ENCODE data around the gene OR51S1.
"Not testable (repeated sequence)": the region's sequence is repeated elsewhere in the genome, so short reads cannot be mapped to it uniquely, and the experiment has no call there.

Gene OR51S1, protein sequence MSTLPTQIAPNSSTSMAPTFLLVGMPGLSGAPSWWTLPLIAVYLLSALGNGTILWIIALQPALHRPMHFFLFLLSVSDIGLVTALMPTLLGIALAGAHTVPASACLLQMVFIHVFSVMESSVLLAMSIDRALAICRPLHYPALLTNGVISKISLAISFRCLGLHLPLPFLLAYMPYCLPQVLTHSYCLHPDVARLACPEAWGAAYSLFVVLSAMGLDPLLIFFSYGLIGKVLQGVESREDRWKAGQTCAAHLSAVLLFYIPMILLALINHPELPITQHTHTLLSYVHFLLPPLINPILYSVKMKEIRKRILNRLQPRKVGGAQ

DNA sequence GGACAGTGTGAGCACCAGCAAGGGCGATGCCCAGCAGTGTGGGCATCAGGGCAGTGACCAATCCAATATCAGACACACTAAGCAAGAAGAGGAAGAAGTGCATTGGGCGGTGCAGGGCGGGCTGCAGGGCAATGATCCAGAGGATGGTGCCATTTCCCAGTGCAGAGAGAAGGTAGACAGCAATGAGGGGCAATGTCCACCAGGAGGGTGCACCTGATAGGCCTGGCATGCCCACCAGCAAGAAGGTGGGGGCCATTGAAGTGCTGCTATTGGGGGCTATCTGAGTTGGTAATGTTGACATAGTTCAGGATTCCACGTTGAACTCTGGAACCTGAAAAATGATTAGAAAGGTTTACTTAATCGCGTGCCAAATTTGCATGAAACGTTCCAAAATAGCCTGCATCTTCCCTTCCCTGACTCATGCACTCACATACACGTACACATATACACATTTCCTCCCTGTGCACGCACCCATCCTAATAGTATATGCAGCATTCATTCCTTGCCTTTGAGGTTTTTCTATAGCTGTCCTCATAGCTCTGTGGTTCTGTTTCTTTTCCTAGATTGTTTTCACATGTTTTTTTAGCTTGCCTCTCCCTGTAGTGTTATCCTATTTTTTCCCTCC, at the start of gene OR51S1:
OR51S1 (minus strand) TSS at position 301 of the 625 bp plus-strand sequence; CDS start at position 301, 0 bp downstream.
- DNase-seq, result no peak

DNA sequence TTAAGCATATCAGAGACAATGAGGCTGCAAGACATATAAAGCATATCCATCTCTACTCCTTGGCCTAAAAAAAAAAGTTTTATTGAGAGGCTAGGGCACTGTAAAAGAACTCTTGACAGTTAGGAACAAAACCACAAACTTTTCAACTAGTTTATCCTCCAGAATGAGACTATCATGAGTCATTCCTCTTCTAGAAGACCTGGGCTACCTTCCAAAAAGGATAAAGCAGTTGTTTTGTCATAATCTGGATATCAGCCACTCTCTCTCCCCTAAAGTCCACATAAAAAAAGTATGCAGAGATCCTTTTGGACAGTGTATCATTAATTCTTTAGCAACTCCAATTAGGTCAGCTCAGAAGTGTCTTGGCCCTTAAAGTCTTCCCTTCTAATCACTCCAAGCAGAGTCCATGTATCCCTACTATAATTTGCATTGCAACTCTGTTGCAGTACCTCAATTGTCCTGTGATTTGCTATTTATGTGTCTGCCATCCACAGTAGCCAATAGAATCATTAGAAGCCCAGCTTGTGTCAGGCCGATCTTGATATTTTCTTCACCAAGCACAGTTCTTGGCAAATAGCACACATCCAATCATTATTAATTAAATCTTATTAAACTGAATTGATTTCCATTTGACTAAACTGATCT, 43.1 kb upstream of the OR51S1 start:
- no peak for DNase-seq

DNA sequence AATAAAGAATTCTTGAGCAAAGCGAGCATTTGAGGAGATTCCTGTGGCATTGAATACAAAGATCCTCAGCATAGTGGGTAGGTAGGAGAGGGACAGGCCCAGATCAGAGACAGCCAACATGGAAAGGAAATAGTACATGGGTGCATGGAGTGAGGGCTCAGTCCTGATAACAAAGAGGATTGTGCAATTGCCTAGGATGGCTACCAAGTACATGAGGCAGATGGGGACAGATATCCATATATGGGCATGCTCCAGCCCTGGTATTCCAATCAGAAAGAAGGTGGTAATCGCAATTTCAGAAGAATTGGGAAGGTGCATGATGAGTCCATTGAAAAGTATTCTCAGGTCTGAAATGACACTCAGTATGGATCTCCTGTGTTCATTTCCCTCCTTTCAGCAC, 41.3 kb upstream of the OR51S1 start:
- no peak for DNase-seq

DNA sequence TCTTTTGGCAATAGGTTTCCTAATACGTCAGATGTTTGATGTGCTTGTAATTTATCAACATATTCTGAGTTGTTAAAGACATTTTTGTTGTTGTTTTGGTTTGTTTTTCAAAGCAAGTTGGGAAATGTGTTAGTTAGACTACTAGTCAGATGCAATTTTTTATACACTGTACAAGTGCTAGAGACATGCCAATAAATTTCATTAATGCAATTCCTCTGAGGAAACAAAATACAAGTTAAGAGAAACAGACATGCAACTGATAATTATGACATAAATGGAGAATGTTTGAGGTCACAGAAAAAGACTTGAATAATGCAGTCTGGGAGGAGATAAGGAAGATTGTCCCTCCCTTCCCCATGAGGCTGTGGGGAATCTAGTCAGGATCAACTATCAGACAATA, 38.6 kb upstream of the OR51S1 start:
- no peak for DNase-seq

DNA sequence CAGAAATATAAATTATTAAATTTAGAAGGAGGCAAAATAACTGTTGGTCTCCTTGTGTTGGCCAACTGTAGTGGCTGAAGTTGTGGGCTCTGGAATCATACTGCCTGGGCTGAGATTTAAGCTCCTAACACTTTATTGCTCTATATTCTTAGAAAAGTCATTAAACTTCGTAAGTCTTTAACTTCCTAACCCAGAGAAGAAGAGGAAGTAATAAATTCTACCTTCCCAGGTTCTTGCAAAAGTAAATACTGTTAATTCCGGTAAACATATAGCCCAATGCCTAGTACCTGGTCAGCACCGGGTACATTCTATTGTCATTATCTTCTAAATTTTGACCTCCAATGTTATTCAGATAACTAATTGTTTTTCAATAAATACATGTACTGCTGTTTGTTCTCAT, 37.2 kb upstream of the OR51S1 start:
- no peak for DNase-seq

DNA sequence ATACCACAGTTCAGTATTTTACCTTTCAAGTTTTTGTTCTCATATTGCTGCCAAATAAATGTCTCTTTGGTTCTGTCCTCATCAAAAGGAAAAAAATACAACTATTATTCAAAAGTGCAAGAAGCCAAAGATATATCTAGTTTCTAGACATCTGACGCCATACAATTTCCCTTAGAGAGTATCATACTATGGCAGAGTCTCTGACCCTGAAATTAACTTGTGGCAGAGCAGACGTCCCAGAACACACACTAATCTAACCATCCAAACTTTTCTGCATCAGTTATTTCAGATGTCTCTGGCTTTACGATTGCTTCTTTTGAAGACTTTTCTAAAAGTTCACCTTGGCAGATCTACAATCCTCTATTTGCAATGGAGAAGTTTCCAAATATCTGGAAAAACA, 35.4 kb upstream of the OR51S1 start:
- DNase-seq, result no peak

DNA sequence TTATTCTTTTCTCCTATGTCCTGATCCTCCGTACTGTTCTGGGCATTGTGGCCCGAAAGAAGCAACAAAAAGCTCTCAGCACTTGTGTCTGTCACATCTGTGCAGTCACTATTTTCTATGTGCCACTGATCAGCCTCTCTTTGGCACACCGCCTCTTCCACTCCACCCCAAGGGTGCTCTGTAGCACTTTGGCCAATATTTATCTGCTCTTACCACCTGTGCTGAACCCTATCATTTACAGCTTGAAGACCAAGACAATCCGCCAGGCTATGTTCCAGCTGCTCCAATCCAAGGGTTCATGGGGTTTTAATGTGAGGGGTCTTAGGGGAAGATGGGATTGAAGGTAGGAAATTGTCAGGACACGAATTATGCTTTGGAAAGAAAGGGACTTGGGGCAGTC, 33.5 kb upstream of the OR51S1 start:
- no peak for DNase-seq

DNA sequence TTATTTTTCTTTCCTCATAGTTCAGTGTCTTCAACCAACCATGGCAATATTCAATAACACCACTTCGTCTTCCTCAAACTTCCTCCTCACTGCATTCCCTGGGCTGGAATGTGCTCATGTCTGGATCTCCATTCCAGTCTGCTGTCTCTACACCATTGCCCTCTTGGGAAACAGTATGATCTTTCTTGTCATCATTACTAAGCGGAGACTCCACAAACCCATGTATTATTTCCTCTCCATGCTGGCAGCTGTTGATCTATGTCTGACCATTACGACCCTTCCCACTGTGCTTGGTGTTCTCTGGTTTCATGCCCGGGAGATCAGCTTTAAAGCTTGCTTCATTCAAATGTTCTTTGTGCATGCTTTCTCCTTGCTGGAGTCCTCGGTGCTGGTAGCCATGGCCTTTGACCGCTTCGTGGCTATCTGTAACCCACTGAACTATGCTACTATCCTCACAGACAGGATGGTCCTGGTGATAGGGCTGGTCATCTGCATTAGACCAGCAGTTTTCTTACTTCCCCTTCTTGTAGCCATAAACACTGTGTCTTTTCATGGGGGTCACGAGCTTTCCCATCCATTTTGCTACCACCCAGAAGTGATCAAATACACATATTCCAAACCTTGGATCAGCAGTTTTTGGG, 33.0 kb upstream of the OR51S1 start, which contains the start of gene OR51T1:
OR51T1 (plus strand) TSS at position 41 of the 641 bp plus-strand sequence; CDS start at position 41, 0 bp downstream.
- DNase-seq, result no peak

DNA sequence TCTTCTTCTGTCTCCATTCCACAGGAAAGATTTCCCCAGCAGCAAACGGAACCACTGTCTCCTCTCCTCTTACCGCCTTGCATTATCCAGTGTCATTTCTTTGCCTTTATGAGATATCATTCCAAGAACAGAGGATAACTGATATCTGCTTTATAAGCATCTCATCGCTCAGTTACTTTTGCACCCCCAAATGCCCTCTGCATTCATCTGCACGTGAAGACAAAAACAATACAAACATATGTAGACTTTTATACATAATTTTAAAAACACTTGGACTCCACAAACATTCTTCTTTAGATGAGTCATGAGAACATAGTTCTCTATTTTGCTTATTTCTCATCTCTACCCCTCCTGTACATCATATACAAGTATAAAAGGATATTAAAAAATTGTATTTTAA, 32.2 kb upstream of the OR51S1 start:
- no peak for DNase-seq

DNA sequence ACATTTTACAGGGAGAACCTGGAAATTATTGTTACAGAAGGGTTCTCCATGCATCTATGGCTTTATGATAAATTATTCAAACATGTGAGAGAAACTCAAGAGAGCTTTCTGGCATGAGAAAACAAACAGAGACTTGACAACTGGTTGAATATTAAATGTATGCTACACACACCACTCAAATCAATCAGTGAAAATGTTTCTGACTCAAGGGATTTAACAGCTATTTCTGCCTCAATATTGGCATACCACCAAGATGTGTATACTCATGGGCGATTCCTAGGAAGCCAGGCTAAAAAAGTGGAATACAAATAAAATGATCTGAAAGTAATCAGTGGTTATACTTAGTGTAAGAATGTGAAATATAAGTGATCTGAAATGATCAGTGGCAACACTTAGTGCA, 16.8 kb upstream of the OR51S1 start:
- DNase-seq, result no peak

DNA sequence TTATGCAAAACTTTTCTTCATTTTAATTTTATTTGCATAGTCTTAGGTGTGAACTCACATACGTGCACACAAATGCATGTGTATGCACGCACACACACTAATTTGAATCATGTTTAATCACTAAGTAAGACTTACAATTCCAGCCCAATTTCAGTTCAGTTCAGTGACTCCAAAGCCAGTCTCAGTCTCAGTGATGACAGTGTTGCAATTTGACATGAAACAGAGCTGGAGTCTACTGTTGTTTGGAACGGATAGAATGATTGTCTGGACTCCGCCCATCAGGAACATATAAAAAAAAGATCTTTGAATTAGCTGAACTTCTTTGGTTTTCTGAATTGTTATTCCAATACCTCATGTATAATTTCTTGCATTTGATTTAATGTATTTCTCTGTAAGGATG, 14.9 kb upstream of the OR51S1 start:
- DNase-seq, result no peak

DNA sequence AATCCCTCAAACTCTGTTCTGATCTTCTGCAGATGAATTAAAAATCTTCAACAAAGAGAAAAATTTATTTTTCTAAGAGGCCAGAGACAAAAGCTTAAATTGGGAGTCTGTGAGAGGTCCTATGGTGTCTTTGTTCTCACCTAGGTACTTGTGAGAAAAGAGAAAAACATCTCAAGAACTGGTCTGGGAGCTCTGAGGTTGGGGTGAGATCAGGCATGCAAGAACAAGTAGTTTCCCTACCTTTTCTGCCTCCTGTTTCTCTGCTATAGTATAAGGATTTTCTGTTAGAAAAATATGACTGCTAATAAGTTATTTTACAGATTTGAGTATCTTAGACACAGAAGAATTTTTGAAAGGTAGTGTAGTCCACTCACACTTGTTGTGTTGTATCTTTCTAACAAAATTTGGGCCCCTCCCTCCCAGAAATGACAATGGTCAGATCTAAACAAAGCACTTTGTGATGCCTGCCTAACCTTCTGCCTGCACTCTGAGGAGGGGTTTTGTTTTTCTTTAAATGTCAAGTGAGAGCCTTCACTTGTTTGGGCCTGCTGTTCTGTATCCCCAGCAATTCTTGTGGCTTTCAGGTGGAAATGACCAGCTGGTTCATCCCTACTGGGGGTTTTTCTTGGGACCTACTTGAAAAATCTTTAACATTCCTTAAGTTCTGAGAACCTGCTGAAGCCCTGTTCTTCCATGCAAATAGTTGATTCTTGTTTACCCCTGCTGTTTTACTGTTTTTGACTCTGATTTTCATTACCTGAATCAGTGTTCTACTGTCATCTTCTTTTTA, 13.6 kb upstream of the OR51S1 start:
- no peak for DNase-seq

DNA sequence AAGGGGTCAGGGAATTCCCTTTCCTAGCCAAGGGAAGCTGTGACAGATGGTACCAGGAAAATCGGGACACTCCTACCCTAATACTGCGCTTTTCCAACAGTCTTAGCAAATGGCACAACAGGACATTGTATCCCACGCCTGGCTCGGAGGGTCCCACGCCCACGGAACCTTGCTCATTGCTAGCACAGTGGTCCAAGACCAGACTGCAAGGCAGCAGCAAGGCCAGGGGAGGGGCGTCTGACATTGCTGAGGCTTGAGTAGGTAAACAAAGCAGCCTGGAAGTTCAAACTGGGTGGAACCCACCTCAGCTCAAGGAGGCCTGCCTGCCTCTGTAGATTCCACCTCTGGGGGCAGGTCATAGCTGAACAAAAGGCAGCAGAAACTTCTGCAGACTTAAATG, 5.3 kb upstream of the OR51S1 start:
- not testable (repeated sequence) for DNase-seq

DNA sequence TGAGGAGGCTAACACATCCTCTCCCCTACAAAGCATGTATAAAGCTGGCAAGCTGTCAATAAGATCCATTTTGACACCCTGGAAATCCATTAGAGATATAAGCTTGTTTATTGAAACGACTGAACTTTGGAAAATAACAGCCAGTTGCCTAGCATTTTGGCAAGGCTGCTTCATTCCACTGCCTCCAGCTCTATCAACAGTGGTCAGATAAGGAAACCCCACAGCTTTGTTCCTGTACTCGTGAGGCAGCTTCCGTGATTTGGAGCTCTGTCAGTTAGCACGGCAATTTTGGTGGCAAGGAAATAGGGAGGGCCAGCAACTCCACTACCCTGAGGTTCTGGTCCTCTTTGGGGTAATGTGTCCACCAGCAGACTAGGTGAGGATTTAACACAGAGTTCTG, 2.0 kb upstream of the OR51S1 start:
- DNase-seq, result no peak

DNA sequence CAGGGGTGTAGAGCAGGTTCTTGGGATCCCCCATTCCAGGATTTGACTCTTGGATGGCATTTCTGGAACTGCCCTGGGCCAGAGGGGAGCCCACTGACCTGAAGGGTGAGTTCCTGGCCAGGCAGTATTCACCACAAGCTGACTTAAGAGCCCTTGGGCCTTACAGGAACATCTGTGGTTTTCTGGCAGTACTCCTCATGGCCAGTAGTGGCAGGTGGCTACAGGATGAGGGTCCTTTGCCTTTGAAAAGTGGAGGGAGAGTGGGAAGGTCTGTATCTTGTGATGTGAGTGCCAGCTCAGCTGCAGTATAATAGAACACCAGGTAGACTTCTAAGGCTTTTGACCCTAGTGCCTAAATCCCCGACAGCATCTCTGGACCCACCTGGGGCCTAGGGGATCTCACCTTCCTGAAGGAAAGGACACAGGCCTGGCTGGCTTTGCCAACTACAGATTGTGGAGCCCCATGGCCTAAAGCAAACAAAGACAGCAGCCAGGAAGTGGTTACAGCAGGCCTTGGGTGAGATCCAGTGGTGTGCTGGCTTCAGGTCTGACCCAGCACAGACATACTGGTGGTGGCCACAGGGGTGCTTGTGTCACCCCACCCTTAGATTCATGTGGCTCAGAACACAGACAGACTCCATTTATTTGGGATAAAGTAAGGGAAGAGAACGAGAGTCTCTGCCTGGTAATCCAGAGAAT, 9.0 kb downstream of the OR51S1 start:
- DNase-seq, result no peak

DNA sequence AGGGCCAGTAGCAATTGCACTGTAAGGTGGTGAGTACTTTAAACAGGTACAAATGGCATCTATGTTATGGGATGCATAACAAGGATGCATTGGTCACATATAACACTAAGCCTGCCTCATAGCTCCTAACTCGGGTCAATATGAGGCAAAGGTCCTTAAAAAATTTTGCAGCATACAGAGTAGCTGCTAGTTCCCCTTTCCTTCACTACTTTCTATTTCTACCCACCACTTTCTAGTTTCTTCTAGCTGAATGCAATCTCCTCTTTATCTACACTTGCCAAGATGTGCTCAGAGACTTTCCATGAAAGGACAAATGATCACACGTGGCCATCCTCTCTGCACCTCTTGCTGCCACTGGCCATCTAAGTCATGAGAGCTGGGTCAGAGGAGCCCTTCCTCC, 18.1 kb downstream of the OR51S1 start:
- DNase-seq, result no peak

DNA sequence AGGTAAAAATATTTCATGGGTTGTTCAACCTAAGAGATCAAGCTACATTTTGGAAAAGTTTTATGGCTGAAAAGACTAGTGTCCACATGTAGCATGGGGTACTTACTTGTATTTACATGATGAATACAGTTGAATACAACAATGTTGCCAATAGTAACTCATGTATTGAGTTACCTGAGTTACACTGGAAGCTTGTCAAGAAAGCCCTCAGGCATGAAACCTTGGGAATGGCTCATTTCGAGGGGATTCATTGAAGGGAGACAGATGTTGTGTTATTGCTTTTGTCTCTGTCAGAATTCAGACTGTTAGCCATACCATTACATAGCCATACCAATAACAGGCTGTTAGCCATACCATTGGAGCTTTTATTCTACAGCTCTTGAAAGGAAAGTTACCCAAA, 18.7 kb downstream of the OR51S1 start:
- no peak for DNase-seq

DNA sequence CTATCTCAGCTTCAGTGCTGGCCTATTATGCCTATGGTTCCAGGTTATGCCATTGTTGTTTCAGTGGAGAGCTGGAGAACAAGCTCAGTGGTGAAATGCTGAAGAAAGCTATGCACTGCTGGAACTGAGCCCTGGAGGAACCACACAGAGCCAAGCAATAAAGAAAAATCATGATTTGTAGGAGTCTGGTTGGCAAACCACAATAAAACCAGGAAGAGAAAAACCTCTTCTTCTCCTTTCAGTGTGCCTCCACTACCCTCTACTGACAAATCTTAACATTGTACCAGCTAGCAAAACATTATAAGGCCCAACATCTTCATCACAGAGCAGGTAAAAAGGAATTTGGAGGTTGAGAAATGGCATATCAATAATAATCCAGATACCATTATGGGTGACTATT, 22.6 kb downstream of the OR51S1 start:
- no peak for DNase-seq

DNA sequence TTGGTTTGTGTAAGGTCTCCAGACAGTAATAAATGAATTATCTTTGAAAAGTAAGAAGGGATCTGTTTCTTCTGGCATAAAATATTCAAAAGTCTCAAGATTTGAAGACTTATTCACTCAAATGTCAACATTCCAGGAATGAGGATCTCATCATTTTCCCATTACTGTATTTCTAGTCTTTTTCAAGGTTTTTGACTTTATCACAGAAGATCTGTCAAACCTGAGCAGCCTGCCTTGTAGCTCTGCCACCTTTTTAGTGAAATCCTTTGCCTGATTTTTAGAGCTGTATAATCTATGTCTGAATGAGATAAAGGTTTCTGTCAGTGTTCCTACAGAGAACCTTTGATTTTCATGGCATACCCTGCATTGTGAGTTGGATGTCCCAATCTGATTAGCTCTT, 23.9 kb downstream of the OR51S1 start:
- no peak for DNase-seq

DNA sequence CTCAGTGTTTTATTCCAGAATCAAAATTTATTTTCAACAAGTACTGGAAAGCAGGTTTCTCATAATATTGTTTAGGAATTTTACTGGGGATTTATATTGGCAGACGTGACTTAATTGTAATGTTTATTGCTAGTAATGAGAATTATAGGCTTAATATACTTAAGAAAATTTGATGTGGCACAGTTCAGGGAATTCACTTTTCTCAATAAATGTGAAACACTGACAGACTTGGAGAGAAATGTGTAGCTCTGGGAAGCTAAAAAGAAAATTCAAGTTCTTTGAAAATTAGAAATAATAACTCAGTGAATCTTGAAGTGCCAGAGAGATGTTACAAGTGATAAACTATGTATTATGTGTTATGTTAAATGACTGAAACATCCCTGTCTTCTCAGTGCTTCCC, 28.0 kb downstream of the OR51S1 start, which contains the start of gene OR51F2:
OR51F2 (plus strand) TSS at position 301 of the 400 bp plus-strand sequence. CDS start 101 bp downstream, outside the sequence.
- no peak for DNase-seq

DNA sequence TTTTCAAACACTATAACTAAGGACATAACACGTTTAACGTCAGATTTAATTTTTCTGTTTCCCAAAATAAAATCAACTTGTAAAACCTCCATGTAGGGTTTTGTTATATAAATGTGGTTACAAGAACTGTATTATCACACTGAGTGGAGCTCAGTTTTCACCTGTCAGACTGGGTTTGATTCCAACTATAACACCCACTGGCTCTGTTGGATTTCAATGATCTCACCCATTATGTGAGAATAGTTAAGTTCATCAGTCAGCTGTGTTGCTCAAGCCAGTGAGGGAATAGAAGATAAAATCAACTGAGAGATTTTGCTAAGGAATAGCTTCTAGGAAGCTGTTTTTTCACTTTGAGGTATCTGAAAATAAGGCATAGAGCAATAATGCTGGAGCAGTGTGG, 39.8 kb downstream of the OR51S1 start:
- DNase-seq, result no peak

DNA sequence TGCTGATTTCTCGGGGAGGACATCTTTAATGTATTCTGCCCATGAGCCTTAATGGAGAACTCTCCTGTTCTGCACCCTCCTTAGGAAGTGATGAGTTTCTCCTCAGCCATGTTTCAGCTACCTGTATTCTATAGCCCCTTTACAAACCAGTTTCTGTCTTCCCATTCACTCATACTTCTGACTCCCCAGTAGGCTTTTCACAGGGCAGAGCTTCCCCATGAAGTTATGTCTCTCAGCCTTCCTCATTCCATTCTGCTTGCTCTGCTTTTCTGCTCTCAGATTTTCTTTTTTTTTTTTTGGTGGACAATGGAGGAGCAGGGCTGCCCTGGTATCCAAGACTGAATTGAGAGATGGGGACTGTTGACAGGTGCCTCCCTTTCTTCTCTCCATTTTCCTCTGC, 40.5 kb downstream of the OR51S1 start:
- no peak for DNase-seq
